ENCODE results near the gene TBL1X.

Gene TBL1X

DNA sequence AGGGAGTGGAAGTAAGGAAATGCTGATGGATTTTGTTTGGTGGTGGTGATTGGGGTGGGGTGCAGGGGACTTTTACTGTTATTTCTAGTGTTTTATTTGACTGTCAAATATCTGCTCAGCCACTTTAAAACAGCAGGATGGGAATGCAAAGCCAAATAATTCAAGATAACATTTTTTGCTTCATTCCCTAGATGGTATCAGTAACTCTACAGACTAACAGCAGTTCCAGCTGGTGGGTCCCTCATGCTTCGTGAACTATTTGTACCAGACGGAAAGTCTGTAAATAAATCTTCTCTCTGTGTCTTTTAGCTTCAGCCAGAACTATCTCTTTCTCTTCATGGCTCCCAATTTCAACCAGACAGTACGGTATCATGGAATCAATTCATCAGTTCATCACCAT, 273.3 kb downstream of the TBL1X start:
- no peak for DNase-seq (ENCODE audit: low read depth)
- TF ChIP-seq MYC (IDR thresholded peaks at IDR 0.05; ENCODE audit: low read depth, low read length) (no peak), MAX (IDR thresholded peaks at IDR 0.05; ENCODE audit: low read depth, low read length) (no peak), CTCF (IDR thresholded peaks at IDR 0.05; ENCODE audit: low read depth, low read length) (no peak), POLR2A (IDR thresholded peaks at IDR 0.05; ENCODE audit: extremely low read depth, insufficient read length) (no peak)
- no peak overlapping the region for H3K4me3 ChIP-seq (ENCODE audit: low read depth, low read length)

GRCh38 chrX:9739130-9739529, 274.3 kb downstream of the TBL1X start:
- TF ChIP-seq CTCF (IDR thresholded peaks at IDR 0.05; ENCODE audit: low read depth, low read length) (no peak), POLR2A (IDR thresholded peaks at IDR 0.05; ENCODE audit: extremely low read depth, insufficient read length) (no peak), MYC (IDR thresholded peaks at IDR 0.05; ENCODE audit: low read depth, low read length) (no peak), MAX (IDR thresholded peaks at IDR 0.05; ENCODE audit: low read depth, low read length) (no peak)
- H3K4me3 ChIP-seq (ENCODE audit: low read depth, low read length): no peak overlapping the region
- DNase-seq (ENCODE audit: low read depth): no peak

DNA sequence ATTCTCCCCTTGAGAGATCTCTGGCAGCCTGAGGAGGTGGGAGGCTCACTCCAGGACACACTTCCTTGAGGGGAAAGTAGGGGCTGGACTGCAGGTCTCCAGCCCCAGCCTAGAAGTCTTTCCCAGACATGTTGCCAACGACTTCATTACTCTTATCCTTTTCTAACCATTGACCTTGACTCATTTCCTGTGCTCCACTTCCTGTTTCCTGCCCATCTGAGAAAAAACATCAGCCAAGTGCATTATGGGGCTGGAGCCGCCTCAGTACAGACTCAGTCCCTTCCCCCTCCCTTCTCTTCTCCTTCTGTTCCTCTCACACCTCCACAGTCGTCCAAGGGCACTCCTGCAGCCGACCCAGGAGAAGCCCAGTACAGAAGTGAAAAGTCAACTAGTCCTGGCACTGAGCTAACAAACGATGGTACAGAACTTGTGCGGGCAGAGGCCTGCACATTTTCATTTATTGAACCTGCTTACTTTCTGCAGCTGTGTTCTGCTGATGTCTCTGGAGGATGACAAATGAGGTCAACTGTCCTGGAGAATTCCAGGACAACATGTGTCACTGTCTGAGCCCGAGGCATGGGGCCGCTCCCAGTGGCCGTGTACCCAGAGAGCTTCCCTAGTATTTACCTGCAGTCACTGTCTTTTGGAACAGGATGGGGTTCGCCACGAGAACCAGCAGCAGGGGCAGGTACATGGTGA, 280.7 kb downstream of the TBL1X start:
- TF ChIP-seq MAX (IDR thresholded peaks at IDR 0.05; ENCODE audit: low read depth, low read length) (no peak), CTCF (IDR thresholded peaks at IDR 0.05; ENCODE audit: low read depth, low read length) (no peak), MYC (IDR thresholded peaks at IDR 0.05; ENCODE audit: low read depth, low read length) (no peak), POLR2A (IDR thresholded peaks at IDR 0.05; ENCODE audit: extremely low read depth, insufficient read length) (no peak)
- H3K4me3 ChIP-seq (ENCODE audit: low read depth, low read length): no peak overlapping the region
- peak; percentile 30 for DNase-seq (ENCODE audit: low read depth)

GRCh38 chrX:9746148-9746888, 281.5 kb downstream of the TBL1X start:
- peak; percentile 23 for DNase-seq (ENCODE audit: low read depth)
- no peak overlapping the region for H3K4me3 ChIP-seq (ENCODE audit: low read depth, low read length)
- TF ChIP-seq CTCF (IDR thresholded peaks at IDR 0.05; ENCODE audit: low read depth, low read length): no peak
- no peak for TF ChIP-seq MYC (IDR thresholded peaks at IDR 0.05; ENCODE audit: low read depth, low read length)
- TF ChIP-seq POLR2A (IDR thresholded peaks at IDR 0.05; ENCODE audit: extremely low read depth, insufficient read length): no peak
- no peak for TF ChIP-seq MAX (IDR thresholded peaks at IDR 0.05; ENCODE audit: low read depth, low read length)

- DNase-seq (ENCODE audit: low read depth): no peak
- TF ChIP-seq CTCF (IDR thresholded peaks at IDR 0.05; ENCODE audit: low read depth, low read length) (no peak), POLR2A (IDR thresholded peaks at IDR 0.05; ENCODE audit: extremely low read depth, insufficient read length) (no peak), MYC (IDR thresholded peaks at IDR 0.05; ENCODE audit: low read depth, low read length) (no peak), MAX (IDR thresholded peaks at IDR 0.05; ENCODE audit: low read depth, low read length) (no peak)
- H3K4me3 ChIP-seq (ENCODE audit: low read depth, low read length): no peak overlapping the region
These were observed 282.8 kb downstream of the TBL1X start for GRCh38 chrX:9747644-9748043.

Measured in NB4 (cell line).